ENCODE measurements around the gene UBL4A.

DNA sequence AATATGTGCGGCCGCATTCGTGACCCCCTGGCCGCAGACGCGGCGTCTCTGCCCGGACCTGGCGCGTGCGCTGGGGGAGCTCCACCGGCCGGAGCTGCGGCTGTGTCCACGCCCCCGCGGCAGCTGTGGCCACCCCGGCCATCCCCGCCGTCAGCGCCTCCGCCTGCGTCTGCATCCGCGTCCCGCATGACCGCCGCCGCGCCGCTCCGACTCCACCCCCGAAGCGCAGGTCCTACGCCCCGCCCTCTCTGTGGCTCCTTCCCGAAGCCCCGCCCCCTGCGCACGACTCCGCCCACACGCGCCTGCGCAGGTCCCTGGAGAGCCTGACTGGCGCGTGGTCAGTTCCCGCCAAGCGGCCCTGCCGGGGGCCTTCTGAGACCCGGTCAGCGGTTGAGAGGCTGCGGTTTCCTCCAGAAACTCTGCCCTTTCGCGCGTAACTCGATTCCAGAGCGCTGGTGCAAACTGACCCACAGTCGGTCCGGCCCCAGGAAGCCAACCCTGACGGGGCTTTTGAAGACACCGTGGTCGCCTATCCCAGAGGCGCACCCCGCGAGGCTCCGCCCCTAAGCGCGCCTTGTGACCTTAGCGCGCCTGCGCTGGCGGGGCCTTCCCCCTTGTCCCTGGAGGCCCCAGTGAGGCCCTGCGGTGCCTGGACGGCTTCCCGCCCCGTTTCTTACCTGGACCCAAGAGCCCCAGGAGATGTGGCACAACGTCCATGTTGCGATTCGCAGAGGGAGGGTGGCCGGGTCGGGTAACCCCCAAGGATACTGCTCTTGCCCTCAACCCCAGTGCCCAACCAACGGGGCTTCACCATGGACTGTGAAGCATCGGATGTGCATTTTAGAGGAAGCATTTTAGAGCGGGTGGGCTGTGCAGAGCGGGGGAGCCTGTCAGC is 7.4 kb downstream of the UBL4A start, which contains the start of gene LAGE3:
- TF ChIP-seq POLR2A (IDR thresholded peaks at IDR 0.05), result peak in 1 of 2 donors; percentile 51
- TF ChIP-seq, protein P1, sequence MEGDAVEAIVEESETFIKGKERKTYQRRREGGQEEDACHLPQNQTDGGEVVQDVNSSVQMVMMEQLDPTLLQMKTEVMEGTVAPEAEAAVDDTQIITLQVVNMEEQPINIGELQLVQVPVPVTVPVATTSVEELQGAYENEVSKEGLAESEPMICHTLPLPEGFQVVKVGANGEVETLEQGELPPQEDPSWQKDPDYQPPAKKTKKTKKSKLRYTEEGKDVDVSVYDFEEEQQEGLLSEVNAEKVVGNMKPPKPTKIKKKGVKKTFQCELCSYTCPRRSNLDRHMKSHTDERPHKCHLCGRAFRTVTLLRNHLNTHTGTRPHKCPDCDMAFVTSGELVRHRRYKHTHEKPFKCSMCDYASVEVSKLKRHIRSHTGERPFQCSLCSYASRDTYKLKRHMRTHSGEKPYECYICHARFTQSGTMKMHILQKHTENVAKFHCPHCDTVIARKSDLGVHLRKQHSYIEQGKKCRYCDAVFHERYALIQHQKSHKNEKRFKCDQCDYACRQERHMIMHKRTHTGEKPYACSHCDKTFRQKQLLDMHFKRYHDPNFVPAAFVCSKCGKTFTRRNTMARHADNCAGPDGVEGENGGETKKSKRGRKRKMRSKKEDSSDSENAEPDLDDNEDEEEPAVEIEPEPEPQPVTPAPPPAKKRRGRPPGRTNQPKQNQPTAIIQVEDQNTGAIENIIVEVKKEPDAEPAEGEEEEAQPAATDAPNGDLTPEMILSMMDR (IDR thresholded peaks at IDR 0.05), result no peak

Data from thyroid gland (tissue), 4 donors.